Measurements from ENCODE around the gene RPP25L.

GRCh38 chr9:34589636-34590380 is 22.1 kb downstream of the RPP25L start, which contains the start of gene CNTFR:
- TF ChIP-seq CTCF (IDR thresholded peaks at IDR 0.05) (no peak), POLR2A (IDR thresholded peaks at IDR 0.05) (no peak)
